Measurements from ENCODE around the gene TEX13D. TPM values are rescaled to one million over a fixed set of nuclear protein-coding genes. Genes with fewer than 3 reads are reported as not detected.

The TEX13D gene
- total RNA-seq, 4 donors from 2014 or later: not detected

DNA sequence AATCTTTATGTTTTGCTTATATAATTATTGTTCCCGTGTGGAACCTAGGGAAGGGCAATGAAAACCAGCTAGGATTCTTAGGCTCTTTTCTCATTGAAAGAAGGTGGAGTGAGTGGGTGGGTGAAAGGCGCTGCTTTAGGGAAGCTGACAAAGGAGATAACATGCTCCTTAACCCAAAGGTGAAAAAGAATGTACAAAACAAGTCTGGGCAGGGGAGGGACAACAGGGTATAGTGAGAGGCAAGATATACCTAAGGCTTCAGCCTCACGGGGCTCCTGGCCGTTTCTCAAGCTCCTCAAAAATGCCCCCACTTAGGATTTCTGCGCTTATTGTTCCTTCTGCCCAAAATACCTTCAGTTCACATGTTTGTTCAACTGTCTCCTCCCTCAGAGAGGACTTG is 15.7 kb downstream of the TEX13D start:
- DNase-seq: no peak
- Histone ChIP-seq H3K27ac (no peak overlapping the region), H3K9me3 (no peaks in the 10 kb centered on the region), H3K27me3 (no peaks in the 10 kb centered on the region), H3K4me1 (no peaks in the 10 kb centered on the region), H3K36me3 (no peaks in the 10 kb centered on the region), H3K4me3 (replicated peaks in 1 of 3) (no peak overlapping the region)
- 50 to 62% methylated on average over 5 of the region's 5 CpGs for WGBS, 2 donors
- intact Hi-C loops (cut with DNase I): no loop called here
- no peak for TF ChIP-seq POLR2A (IDR thresholded peaks at IDR 0.05)
- TF ChIP-seq, protein P1, sequence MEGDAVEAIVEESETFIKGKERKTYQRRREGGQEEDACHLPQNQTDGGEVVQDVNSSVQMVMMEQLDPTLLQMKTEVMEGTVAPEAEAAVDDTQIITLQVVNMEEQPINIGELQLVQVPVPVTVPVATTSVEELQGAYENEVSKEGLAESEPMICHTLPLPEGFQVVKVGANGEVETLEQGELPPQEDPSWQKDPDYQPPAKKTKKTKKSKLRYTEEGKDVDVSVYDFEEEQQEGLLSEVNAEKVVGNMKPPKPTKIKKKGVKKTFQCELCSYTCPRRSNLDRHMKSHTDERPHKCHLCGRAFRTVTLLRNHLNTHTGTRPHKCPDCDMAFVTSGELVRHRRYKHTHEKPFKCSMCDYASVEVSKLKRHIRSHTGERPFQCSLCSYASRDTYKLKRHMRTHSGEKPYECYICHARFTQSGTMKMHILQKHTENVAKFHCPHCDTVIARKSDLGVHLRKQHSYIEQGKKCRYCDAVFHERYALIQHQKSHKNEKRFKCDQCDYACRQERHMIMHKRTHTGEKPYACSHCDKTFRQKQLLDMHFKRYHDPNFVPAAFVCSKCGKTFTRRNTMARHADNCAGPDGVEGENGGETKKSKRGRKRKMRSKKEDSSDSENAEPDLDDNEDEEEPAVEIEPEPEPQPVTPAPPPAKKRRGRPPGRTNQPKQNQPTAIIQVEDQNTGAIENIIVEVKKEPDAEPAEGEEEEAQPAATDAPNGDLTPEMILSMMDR (IDR thresholded peaks at IDR 0.05): no peak

- no peak for DNase-seq
- Histone ChIP-seq H3K27me3 (no peaks in the 10 kb centered on the region), H3K4me1 (no peaks in the 10 kb centered on the region), H3K27ac (no peak overlapping the region), H3K9me3 (no peaks in the 10 kb centered on the region), H3K36me3 (no peaks in the 10 kb centered on the region), H3K4me3 (replicated peaks in 1 of 3) (no peak overlapping the region)
- intact Hi-C loops (cut with DNase I): no loop called here
- WGBS, 2 donors: 93 to 96% methylated on average over 6 of the region's 6 CpGs
- TF ChIP-seq, protein P1 (IDR thresholded peaks at IDR 0.05): no peak
- no peak for TF ChIP-seq POLR2A (IDR thresholded peaks at IDR 0.05)
These were observed 16.5 kb downstream of the TEX13D start for GRCh38 chrX:124348885-124349453.

DNA sequence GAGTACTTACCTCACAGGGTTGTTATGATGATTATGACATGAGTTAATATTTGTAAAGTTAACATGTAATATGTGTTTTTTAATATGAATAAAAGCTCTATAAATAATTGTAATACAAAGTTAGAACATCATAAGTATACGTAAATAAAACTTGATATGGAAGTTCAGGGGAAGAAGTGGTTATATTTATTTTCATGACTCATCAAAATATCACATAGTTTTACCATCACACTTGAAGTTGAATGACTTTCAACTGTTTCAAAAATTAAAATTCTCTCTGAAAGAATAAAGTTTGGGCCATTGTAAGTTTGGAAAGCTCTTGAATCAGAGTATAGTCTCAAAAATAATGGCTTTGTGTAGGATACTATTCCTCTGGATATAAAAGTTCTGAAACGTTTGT is 22.2 kb downstream of the TEX13D start:
- no peak for TF ChIP-seq POLR2A (IDR thresholded peaks at IDR 0.05)
- TF ChIP-seq, protein P1 (IDR thresholded peaks at IDR 0.05): no peak
- Histone ChIP-seq H3K27me3 (no peaks in the 10 kb centered on the region), H3K9me3 (no peaks in the 10 kb centered on the region), H3K4me3 (replicated peaks in 1 of 3) (no peak overlapping the region), H3K27ac (no peak overlapping the region), H3K4me1 (no peaks in the 10 kb centered on the region), H3K36me3 (no peaks in the 10 kb centered on the region)
- intact Hi-C loops (cut with DNase I): no loop called here
- 83% methylated on average over 2 of the region's 2 CpGs for WGBS, 2 donors
- DNase-seq: no peak

DNA sequence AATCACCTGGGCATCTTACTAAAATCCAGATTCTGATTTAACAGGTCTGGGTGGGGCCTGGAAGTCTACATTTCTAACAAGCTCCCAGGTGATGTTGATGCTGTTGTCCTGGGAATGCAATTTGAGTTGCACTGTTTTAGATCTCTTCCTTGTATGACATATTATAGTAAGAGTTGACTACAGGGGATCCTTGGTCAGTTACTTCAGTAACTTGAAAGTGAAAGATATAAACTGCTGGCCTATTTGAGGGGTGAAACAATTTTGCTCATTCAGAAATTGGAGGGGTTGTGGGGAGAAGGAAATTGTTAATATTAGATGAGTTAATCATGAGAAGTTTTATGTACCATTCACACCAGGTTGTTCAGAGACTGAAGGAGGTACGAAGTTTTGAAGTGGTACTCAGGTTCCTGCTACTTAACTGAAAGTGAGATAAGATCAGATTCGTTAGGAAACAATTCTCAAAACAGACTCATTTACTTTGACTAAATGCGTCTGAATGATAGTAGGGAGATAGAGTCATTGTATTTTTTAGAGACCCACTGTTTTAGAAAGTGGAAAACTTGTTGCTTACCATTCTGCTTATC is 26.4 kb downstream of the TEX13D start:
- no peaks in the 10 kb centered on the region for H3K9me3 ChIP-seq
- H3K4me3 ChIP-seq (replicated peaks in 1 of 3): no peak overlapping the region
- H3K36me3 ChIP-seq: no peaks in the 10 kb centered on the region
- no peaks in the 10 kb centered on the region for H3K4me1 ChIP-seq
- H3K27ac ChIP-seq: no peak overlapping the region
- WGBS, 2 donors: 24 to 32% methylated on average over 3 of the region's 3 CpGs
- H3K27me3 ChIP-seq: no peaks in the 10 kb centered on the region
- intact Hi-C loops (cut with DNase I): no loop called here
- DNase-seq: no peak
- no peak for TF ChIP-seq POLR2A (IDR thresholded peaks at IDR 0.05)
- TF ChIP-seq, protein P1 (IDR thresholded peaks at IDR 0.05): no peak

- H3K27ac ChIP-seq: no peak overlapping the region
- intact Hi-C loops (cut with DNase I): no loop called here
- no peaks in the 10 kb centered on the region for H3K27me3 ChIP-seq
- no peaks in the 10 kb centered on the region for H3K9me3 ChIP-seq
- no peak for TF ChIP-seq POLR2A (IDR thresholded peaks at IDR 0.05)
- TF ChIP-seq, protein P1 (IDR thresholded peaks at IDR 0.05): no peak
- no peaks in the 10 kb centered on the region for H3K36me3 ChIP-seq
- no peak for DNase-seq
- no peaks in the 10 kb centered on the region for H3K4me1 ChIP-seq
- 79 to 85% methylated on average over 2 of the region's 2 CpGs for WGBS, 2 donors
- H3K4me3 ChIP-seq (replicated peaks in 1 of 3): no peak overlapping the region
These were observed 29.6 kb downstream of the TEX13D start for GRCh38 chrX:124362072-124362471.

All from thyroid gland (tissue), 4 donors.